Cardiac muscle cell (in vitro differentiated cells and primary cell): ENCODE data around the gene TNPO2. TPM values are rescaled to one million over a fixed set of nuclear protein-coding genes. Genes with fewer than 3 reads are reported as not detected.

ENCODE experiments used
- DNase-seq, 2 donors: peaks; one replicate each; pipeline versions ENCODE4 v3.0.0 to v3.0.0-alpha.2; 2010 to 2017; ENCODE audit warnings: low read depth in 1 of 2, low spot score in 1 of 2
- H3K27ac ChIP-seq: fragments of 200-600 bp; sonication (generic); 2 replicates; pipeline ENCODE4 v1.5.1; 2016
- H3K27me3 ChIP-seq: fragments of 200-600 bp; sonication (generic); 2 replicates; pipeline ENCODE4 v1.6.0; 2016; ENCODE audit warnings: control low read depth
- H3K36me3 ChIP-seq: fragments of 200-600 bp; sonication (generic); 2 replicates; pipeline ENCODE4 v1.5.1; 2016; ENCODE audit warnings: control low read depth
- H3K4me1 ChIP-seq: fragments of 200-600 bp; sonication (generic); 2 replicates; pipeline ENCODE4 v1.8.1; 2017; ENCODE audit warnings: low read depth, mild to moderate bottlenecking, mixed run types
- H3K4me3 ChIP-seq: fragments of 200-600 bp; sonication (generic); 2 replicates; pipeline ENCODE4 v1.5.1; 2016; ENCODE audit warnings: mild to moderate bottlenecking
- H3K9me3 ChIP-seq: fragments of 200-600 bp; sonication (generic); 2 replicates; pipeline ENCODE4 v1.5.1; 2017; ENCODE audit warnings: low read depth, mild to moderate bottlenecking, control low read depth
- CTCF ChIP-seq: IDR thresholded peaks from 2 replicates; pipeline ENCODE4 v1.5.1; 2012; ENCODE audit warnings: low read depth, mild to moderate bottlenecking, low read length
- polyA plus RNA-seq: library from polyadenylated mRNA; unstranded; fragments of >200 nt; fragmentation: Nextera tagmentation; extraction: Ambion mirVana; gene quantifications from 2 replicates; pipeline ENCODE4 v1.2.1, GENCODE V29; 2016
- total RNA-seq: library from RNA; depleted of rRNA; stranded (reverse); fragments of >200 nt; gene quantifications from 2 replicates; pipeline ENCODE4 v1.2.3, GENCODE V29; 2016

The TNPO2 gene
- total RNA-seq: 43.4 and 68.6 TPM in 2 replicates
- polyA plus RNA-seq: 20.1 and 20.5 TPM in 2 replicates

- H3K27me3 ChIP-seq: no peaks in the 10 kb centered on the region
- no peak for TF ChIP-seq CTCF
- no peaks in the 10 kb centered on the region for H3K36me3 ChIP-seq
- peak; percentile 75 to 83 for DNase-seq
- no peaks in the 10 kb centered on the region for H3K9me3 ChIP-seq
- H3K4me1 ChIP-seq: peaks cover 7% of the 10 kb centered on the region
- H3K4me3 ChIP-seq: peak within 1 kb of the TSS; percentile 64
- H3K27ac ChIP-seq: peak within 1 kb of the TSS; percentile 99
Observed at GRCh38 chr19:12723641-12724426, at the start of gene TNPO2. Gene TNPO2, minus strand, starts transcription at chr19:12723932. Its CDS starts 2,955 bp downstream, at chr19:12720977.

GRCh38 chr19:12772323-12772722 lies 48.6 kb upstream of the TNPO2 start:
- H3K4me1 ChIP-seq: no peaks in the 10 kb centered on the region
- no peaks in the 10 kb centered on the region for H3K36me3 ChIP-seq
- H3K27me3 ChIP-seq: no peaks in the 10 kb centered on the region
- H3K27ac ChIP-seq: no peak overlapping the region
- no peak overlapping the region for H3K4me3 ChIP-seq
- no peaks in the 10 kb centered on the region for H3K9me3 ChIP-seq
- no peak for TF ChIP-seq CTCF
- no peak for DNase-seq

GRCh38 chr19:12770922-12771321 lies 47.2 kb upstream of the TNPO2 start:
- TF ChIP-seq CTCF: no peak
- Histone ChIP-seq H3K4me3 (no peak overlapping the region), H3K9me3 (no peaks in the 10 kb centered on the region), H3K27ac (no peak overlapping the region), H3K4me1 (no peaks in the 10 kb centered on the region), H3K27me3 (no peaks in the 10 kb centered on the region), H3K36me3 (no peaks in the 10 kb centered on the region)
- DNase-seq: no peak

- H3K9me3 ChIP-seq: no peaks in the 10 kb centered on the region
- H3K27me3 ChIP-seq: no peaks in the 10 kb centered on the region
- DNase-seq: peak in 1 of 2 donors; percentile 78
- no peaks in the 10 kb centered on the region for H3K36me3 ChIP-seq
- H3K27ac ChIP-seq: no peak overlapping the region
- TF ChIP-seq CTCF: no peak
- H3K4me1 ChIP-seq: no peaks in the 10 kb centered on the region
- H3K4me3 ChIP-seq: no peak overlapping the region
Observed at GRCh38 chr19:12769689-12770088, 46.0 kb upstream of the TNPO2 start.

GRCh38 chr19:12767666-12768065 lies 43.9 kb upstream of the TNPO2 start:
- H3K4me1 ChIP-seq: no peaks in the 10 kb centered on the region
- no peaks in the 10 kb centered on the region for H3K36me3 ChIP-seq
- no peak overlapping the region for H3K4me3 ChIP-seq
- TF ChIP-seq CTCF: no peak
- no peaks in the 10 kb centered on the region for H3K27me3 ChIP-seq
- no peak for DNase-seq
- no peaks in the 10 kb centered on the region for H3K9me3 ChIP-seq
- H3K27ac ChIP-seq: no peak overlapping the region
